GM19438 (cell line): ENCODE data around the gene FHIT.

Experiments
- ATAC-seq: cut with Tn5 transposase; IDR thresholded peaks from one replicate; pipeline ENCODE4 v1.9.1; 2021; ENCODE audit warnings: low read depth; ENCODE audit not compliant: unreplicated experiment

FHIT gene

GRCh38 chr3:60746695-60747416 is 504.4 kb downstream of the FHIT start:
- no peak for ATAC-seq

GRCh38 chr3:60746043-60746638 is 505.1 kb downstream of the FHIT start:
- no peak for ATAC-seq

GRCh38 chr3:60743631-60744164 is 507.6 kb downstream of the FHIT start:
- ATAC-seq, result no peak

- no peak for ATAC-seq
Observed at GRCh38 chr3:60742606-60743145, 508.6 kb downstream of the FHIT start.

GRCh38 chr3:60737633-60738399 is 513.4 kb downstream of the FHIT start:
- ATAC-seq, result no peak

- ATAC-seq, result no peak
Observed at GRCh38 chr3:60730371-60730770, 520.9 kb downstream of the FHIT start.

GRCh38 chr3:60729056-60729455 is 522.2 kb downstream of the FHIT start:
- no peak for ATAC-seq

- no peak for ATAC-seq
Observed at GRCh38 chr3:60728006-60728405, 523.2 kb downstream of the FHIT start.

- no peak for ATAC-seq
Observed at GRCh38 chr3:60720736-60721135, 530.5 kb downstream of the FHIT start.

GRCh38 chr3:60716573-60716972 is 534.7 kb downstream of the FHIT start:
- ATAC-seq, result no peak

- no peak for ATAC-seq
Observed at GRCh38 chr3:60708191-60708975, 542.9 kb downstream of the FHIT start.

- ATAC-seq, result no peak
Observed at GRCh38 chr3:60707452-60708020, 543.7 kb downstream of the FHIT start.

GRCh38 chr3:60703956-60704736 is 547.1 kb downstream of the FHIT start:
- no peak for ATAC-seq

GRCh38 chr3:60703008-60703407 is 548.2 kb downstream of the FHIT start:
- no peak for ATAC-seq

GRCh38 chr3:60698117-60698516 is 553.1 kb downstream of the FHIT start:
- no peak for ATAC-seq

GRCh38 chr3:60697132-60697531 is 554.1 kb downstream of the FHIT start:
- no peak for ATAC-seq

- no peak for ATAC-seq
Observed at GRCh38 chr3:60696428-60697125, 554.7 kb downstream of the FHIT start.

- no peak for ATAC-seq
Observed at GRCh38 chr3:60675424-60675823, 575.8 kb downstream of the FHIT start.

- no peak for ATAC-seq
Observed at GRCh38 chr3:60674870-60675269, 576.4 kb downstream of the FHIT start.
